HepG2 (cell line): ENCODE measurements around the gene TSPAN9. TPM values are rescaled to one million over a fixed set of nuclear protein-coding genes. Genes with fewer than 3 reads are reported as not detected.

ENCODE experiments used
- ATF7 ChIP-seq, 2 experiments: fragments of 450-650 bp in 1 of 2; sonication (generic) in 1 of 2; formaldehyde crosslinking in 1 of 2; IDR thresholded peaks; 2 replicates each; pipeline versions ENCODE4 v1.4.0 to v1.6.1; 2016 to 2020; ENCODE audit warnings: antibody characterized with exemption in 1 of 2, mild to moderate bottlenecking in 1 of 2, missing genetic modification reagents in 1 of 2
- FOXM1 ChIP-seq: sonication (generic); formaldehyde crosslinking; IDR thresholded peaks from 2 replicates; pipeline ENCODE4 v1.5.0; 2020; ENCODE audit warnings: missing genetic modification reagents
- HDAC2 ChIP-seq: sonication (generic); formaldehyde crosslinking; IDR thresholded peaks from 2 replicates; pipeline ENCODE4 v1.4.0; 2020; ENCODE audit warnings: missing genetic modification reagents
- KMT2A ChIP-seq: sonication (generic); formaldehyde crosslinking; IDR thresholded peaks from 2 replicates; pipeline ENCODE4 v1.4.0; 2020; ENCODE audit warnings: missing genetic modification reagents
- MAF1 ChIP-seq: sonication (generic); formaldehyde crosslinking; IDR thresholded peaks from 2 replicates; pipeline ENCODE4 v1.5.0; 2020; ENCODE audit warnings: missing genetic modification reagents, borderline replicate concordance
- PLRG1 ChIP-seq: fragments of 450-650 bp; conservative IDR thresholded peaks from 2 replicates; pipeline ENCODE4 v1.6.1; 2016
- TOE1 ChIP-seq: sonication (generic); formaldehyde crosslinking; IDR thresholded peaks from 2 replicates; pipeline ENCODE4 v1.4.0; 2020; ENCODE audit warnings: mild to moderate bottlenecking, missing genetic modification reagents
- ZFX ChIP-seq: sonication (generic); formaldehyde crosslinking; IDR thresholded peaks from 2 replicates; pipeline ENCODE4 v1.4.0; 2020; ENCODE audit warnings: mild to moderate bottlenecking, low read depth, missing genetic modification reagents, moderate library complexity
- ZNF274 ChIP-seq: sonication (generic); formaldehyde crosslinking; IDR thresholded peaks from 2 replicates; pipeline ENCODE4 v1.5.1; 2020; ENCODE audit warnings: mild to moderate bottlenecking, missing genetic modification reagents
- ZNF383 ChIP-seq: sonication (generic); formaldehyde crosslinking; IDR thresholded peaks from 2 replicates; pipeline ENCODE4 v1.4.0; 2020; ENCODE audit warnings: missing genetic modification reagents, mild to moderate bottlenecking, borderline replicate concordance
- ZNF431 ChIP-seq: sonication (generic); formaldehyde crosslinking; IDR thresholded peaks from 2 replicates; pipeline ENCODE4 v1.9.0; 2022; ENCODE audit warnings: missing genetic modification reagents, low read depth, mild to moderate bottlenecking, borderline replicate concordance
- polyA plus RNA-seq, 8 experiments: library from polyadenylated mRNA; depleted of rRNA in 3 of 8; stranded (reverse) in 7 of 8; unstranded in 1 of 8; fragments of >200 nt; fragmentation: Illumina TruSeq in 4 of 8; extraction: Trizol in 4 of 8; gene quantifications; 2 replicates each; pipeline versions ENCODE4 v1.2.1 to v1.2.3, GENCODE V29; 2011 to 2016; ENCODE audit warnings: low read depth in 4 of 8, missing spikeins in 1 of 8, mixed read lengths in 1 of 8; ENCODE audit not compliant: insufficient read depth in 1 of 8
- total RNA-seq, 5 experiments: library from RNA; depleted of rRNA; stranded (reverse); fragments of >200 nt; fragmentation: Illumina TruSeq; extraction: Trizol; gene quantifications; 2 replicates each; pipeline ENCODE4 v1.2.3, GENCODE V29; 2016; ENCODE audit warnings: low read depth in 1 of 5
- TF ChIP-seq, protein P1 (sequence below): sonication (generic); formaldehyde crosslinking; IDR thresholded peaks from 2 replicates; pipeline ENCODE4 v1.9.0; 2022; ENCODE audit warnings: low read depth, missing genetic modification reagents
- TF ChIP-seq, protein P2 (sequence below), 2 experiments: sonication (generic) in 1 of 2; formaldehyde crosslinking in 1 of 2; IDR thresholded peaks; 2 replicates each; pipeline versions ENCODE4 v1.6.1 to v1.9.0; 2014 to 2022; ENCODE audit warnings: antibody characterized with exemption in 1 of 2, borderline replicate concordance in 1 of 2, inconsistent platforms in 1 of 2, low read depth in 1 of 2, missing genetic modification reagents in 1 of 2
- TF ChIP-seq, protein P3 (sequence below): sonication (generic); formaldehyde crosslinking; IDR thresholded peaks from 2 replicates; pipeline ENCODE4 v1.4.0; 2020; ENCODE audit warnings: missing genetic modification reagents
- TF ChIP-seq, protein P4 (sequence below): sonication (generic); formaldehyde crosslinking; IDR thresholded peaks from 2 replicates; pipeline ENCODE4 v1.4.0; 2020; ENCODE audit warnings: missing genetic modification reagents, mild to moderate bottlenecking, borderline replicate concordance

The TSPAN9 gene
- total and polyA plus RNA-seq, 2 of the 13 experiments (the other 11 are each of a cell fraction or from before 2014, with no cell fraction given) = 18.1 to 42.3 TPM

DNA sequence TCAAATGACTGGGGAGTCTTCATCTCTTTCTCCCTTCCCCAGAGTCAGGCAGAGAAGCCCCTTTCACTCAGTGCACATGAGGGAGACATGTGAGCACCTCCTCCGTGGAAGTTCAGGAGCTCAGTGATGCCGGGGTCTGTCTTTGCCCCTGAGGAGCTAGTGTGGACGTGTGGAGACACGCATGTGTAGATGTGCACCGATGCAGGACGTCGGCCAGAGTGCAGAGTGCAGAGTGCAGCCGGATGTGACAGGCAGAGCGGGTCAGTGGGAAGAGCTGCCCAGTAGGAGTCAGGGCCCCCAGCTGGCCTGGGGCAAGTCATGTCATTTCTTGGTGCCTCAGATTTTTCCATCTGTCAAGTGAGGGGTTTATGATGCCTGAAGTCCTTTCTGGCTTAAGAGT is 20.7 kb downstream of the TSPAN9 start (continued):
- no peak for TF ChIP-seq MAF1 (CRISPR knock-in tag)
- peak; percentile 72; the same call in 1 of the 2 replicates for TF ChIP-seq ZNF431 (CRISPR knock-in tag)
- no peak for TF ChIP-seq FOXM1
- peak; percentile 84 for TF ChIP-seq HDAC2 (CRISPR knock-in tag)
- no peak for TF ChIP-seq ZNF383 (CRISPR knock-in tag)
- peak; percentile 70; the same call in 1 of the 2 replicates for TF ChIP-seq ZFX (CRISPR knock-in tag)
- TF ChIP-seq ZNF274 (CRISPR knock-in tag) = peak; percentile 11; the same call in 1 of the 2 replicates
- TF ChIP-seq, protein P1, sequence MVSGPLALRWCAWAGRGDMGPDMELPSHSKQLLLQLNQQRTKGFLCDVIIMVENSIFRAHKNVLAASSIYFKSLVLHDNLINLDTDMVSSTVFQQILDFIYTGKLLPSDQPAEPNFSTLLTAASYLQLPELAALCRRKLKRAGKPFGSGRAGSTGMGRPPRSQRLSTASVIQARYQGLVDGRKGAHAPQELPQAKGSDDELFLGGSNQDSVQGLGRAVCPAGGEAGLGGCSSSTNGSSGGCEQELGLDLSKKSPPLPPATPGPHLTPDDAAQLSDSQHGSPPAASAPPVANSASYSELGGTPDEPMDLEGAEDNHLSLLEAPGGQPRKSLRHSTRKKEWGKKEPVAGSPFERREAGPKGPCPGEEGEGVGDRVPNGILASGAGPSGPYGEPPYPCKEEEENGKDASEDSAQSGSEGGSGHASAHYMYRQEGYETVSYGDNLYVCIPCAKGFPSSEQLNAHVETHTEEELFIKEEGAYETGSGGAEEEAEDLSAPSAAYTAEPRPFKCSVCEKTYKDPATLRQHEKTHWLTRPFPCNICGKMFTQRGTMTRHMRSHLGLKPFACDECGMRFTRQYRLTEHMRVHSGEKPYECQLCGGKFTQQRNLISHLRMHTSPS = no peak
- TF ChIP-seq KMT2A (CRISPR knock-in tag) = peak; percentile 72; the same call in 1 of the 2 replicates
- no peak for TF ChIP-seq ATF7 (IDR thresholded peaks at IDR 0.05)
- TF ChIP-seq ATF7 (CRISPR knock-in tag; IDR thresholded peaks at IDR 0.05) = 0 out of 2 replicates have a peak, but pooled peaks have one; percentile 30
- TF ChIP-seq, protein P2, sequence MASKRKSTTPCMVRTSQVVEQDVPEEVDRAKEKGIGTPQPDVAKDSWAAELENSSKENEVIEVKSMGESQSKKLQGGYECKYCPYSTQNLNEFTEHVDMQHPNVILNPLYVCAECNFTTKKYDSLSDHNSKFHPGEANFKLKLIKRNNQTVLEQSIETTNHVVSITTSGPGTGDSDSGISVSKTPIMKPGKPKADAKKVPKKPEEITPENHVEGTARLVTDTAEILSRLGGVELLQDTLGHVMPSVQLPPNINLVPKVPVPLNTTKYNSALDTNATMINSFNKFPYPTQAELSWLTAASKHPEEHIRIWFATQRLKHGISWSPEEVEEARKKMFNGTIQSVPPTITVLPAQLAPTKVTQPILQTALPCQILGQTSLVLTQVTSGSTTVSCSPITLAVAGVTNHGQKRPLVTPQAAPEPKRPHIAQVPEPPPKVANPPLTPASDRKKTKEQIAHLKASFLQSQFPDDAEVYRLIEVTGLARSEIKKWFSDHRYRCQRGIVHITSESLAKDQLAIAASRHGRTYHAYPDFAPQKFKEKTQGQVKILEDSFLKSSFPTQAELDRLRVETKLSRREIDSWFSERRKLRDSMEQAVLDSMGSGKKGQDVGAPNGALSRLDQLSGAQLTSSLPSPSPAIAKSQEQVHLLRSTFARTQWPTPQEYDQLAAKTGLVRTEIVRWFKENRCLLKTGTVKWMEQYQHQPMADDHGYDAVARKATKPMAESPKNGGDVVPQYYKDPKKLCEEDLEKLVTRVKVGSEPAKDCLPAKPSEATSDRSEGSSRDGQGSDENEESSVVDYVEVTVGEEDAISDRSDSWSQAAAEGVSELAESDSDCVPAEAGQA (IDR thresholded peaks at IDR 0.05; ENCODE audit: low read depth) = 0 out of 2 replicates have a peak, but pooled peaks have one; percentile 60
- TF ChIP-seq, protein P2 (CRISPR knock-in tag; IDR thresholded peaks at IDR 0.05; ENCODE audit: borderline replicate concordance) = no peak
- TF ChIP-seq, protein P3, sequence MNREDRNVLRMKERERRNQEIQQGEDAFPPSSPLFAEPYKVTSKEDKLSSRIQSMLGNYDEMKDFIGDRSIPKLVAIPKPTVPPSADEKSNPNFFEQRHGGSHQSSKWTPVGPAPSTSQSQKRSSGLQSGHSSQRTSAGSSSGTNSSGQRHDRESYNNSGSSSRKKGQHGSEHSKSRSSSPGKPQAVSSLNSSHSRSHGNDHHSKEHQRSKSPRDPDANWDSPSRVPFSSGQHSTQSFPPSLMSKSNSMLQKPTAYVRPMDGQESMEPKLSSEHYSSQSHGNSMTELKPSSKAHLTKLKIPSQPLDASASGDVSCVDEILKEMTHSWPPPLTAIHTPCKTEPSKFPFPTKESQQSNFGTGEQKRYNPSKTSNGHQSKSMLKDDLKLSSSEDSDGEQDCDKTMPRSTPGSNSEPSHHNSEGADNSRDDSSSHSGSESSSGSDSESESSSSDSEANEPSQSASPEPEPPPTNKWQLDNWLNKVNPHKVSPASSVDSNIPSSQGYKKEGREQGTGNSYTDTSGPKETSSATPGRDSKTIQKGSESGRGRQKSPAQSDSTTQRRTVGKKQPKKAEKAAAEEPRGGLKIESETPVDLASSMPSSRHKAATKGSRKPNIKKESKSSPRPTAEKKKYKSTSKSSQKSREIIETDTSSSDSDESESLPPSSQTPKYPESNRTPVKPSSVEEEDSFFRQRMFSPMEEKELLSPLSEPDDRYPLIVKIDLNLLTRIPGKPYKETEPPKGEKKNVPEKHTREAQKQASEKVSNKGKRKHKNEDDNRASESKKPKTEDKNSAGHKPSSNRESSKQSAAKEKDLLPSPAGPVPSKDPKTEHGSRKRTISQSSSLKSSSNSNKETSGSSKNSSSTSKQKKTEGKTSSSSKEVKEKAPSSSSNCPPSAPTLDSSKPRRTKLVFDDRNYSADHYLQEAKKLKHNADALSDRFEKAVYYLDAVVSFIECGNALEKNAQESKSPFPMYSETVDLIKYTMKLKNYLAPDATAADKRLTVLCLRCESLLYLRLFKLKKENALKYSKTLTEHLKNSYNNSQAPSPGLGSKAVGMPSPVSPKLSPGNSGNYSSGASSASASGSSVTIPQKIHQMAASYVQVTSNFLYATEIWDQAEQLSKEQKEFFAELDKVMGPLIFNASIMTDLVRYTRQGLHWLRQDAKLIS (CRISPR knock-in tag) = no peak
- no peak for TF ChIP-seq TOE1 (CRISPR knock-in tag)
- TF ChIP-seq PLRG1 = no peak
- TF ChIP-seq, protein P4, sequence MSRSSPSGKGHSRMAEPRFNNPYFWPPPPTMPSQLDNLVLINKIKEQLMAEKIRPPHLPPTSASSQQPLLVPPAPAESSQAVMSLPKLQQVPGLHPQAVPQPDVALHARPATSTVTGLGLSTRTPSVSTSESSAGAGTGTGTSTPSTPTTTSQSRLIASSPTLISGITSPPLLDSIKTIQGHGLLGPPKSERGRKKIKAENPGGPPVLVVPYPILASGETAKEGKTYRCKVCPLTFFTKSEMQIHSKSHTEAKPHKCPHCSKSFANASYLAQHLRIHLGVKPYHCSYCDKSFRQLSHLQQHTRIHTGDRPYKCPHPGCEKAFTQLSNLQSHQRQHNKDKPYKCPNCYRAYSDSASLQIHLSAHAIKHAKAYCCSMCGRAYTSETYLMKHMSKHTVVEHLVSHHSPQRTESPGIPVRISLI (CRISPR knock-in tag) = no peak
